HG03342 (cell line): ENCODE measurements around the gene ADGRL3.
"Not testable (repeated sequence)": the region's sequence is repeated elsewhere in the genome, so short reads cannot be mapped to it uniquely, and the experiment has no call there.

Experiments used
- ATAC-seq: cut with Tn5 transposase; IDR thresholded peaks from one replicate; pipeline ENCODE4 v1.9.1; 2021; ENCODE audit warnings: mild to moderate bottlenecking, moderate library complexity; ENCODE audit not compliant: unreplicated experiment

ADGRL3 gene

GRCh38 chr4:61716426-61716825 lies 516.3 kb downstream of the ADGRL3 start:
- ATAC-seq: no peak

GRCh38 chr4:61723492-61723891 lies 523.4 kb downstream of the ADGRL3 start:
- ATAC-seq: no peak

GRCh38 chr4:61727286-61727685 lies 527.2 kb downstream of the ADGRL3 start:
- ATAC-seq: no peak

GRCh38 chr4:61734409-61734808 lies 534.3 kb downstream of the ADGRL3 start:
- no peak for ATAC-seq

GRCh38 chr4:61739887-61740286 lies 539.8 kb downstream of the ADGRL3 start:
- ATAC-seq: no peak

DNA sequence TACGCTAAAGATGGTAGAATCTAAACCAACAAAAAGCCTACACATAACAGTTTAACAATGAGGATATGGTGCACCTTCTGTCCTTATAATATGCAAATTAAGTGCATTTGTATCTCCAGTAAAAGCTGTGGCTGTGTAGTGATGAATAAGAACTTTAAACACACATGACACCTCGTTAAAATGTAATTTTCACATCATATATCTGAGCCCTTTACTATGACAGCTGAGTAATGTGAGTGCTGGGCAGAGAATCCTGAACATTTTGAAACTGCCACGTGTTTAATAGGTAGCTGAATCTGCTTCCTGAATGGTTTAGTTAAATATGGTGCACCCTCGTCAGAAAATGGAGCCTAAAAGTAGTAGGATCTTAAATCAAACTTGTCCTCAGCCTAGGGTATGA lies 540.8 kb downstream of the ADGRL3 start:
- ATAC-seq: no peak

- ATAC-seq: no peak
Measured at GRCh38 chr4:61741327-61742096, 541.4 kb downstream of the ADGRL3 start.

GRCh38 chr4:61750810-61751209 lies 550.7 kb downstream of the ADGRL3 start:
- no peak for ATAC-seq

DNA sequence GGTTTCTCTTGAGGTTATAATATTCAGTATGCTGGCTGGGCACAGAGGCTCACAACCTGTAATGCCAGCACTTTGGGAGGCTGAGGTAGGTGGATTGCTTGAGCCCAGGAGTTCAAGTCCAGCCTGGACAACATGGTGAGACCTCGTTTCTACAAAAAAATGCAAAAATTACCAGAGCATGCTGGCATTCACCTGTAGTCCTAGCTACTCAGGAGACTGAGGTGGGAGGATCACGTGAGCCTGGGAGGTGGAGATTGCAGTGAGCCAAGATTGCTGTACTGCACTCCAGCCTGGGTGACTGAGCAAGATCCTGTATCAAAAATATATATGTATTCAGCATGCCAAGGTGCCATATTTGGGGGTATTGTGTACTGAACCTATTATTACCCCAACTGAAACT lies 552.5 kb downstream of the ADGRL3 start:
- ATAC-seq: no peak

GRCh38 chr4:61753739-61754138 lies 553.6 kb downstream of the ADGRL3 start:
- no peak for ATAC-seq

GRCh38 chr4:61756937-61757336 lies 556.8 kb downstream of the ADGRL3 start:
- not testable (repeated sequence) for ATAC-seq

DNA sequence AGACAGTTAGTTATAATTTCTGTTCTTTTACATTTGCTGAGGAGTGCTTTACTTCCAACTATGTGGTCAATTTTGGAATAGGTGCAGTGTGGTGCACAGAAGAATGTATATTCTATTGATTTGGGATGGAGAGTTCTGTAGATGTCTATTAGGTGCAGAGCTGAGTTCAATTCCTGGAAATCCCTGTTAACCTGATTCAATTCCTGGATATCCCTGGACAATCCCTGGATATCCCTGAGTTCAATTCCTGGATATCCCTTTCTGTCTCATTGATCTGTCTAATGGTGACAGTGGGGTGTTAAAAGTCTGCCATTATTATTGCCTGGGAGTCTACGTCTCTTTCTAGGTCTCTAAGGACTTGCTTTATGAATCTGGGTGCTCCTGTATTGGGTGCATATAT lies 557.9 kb downstream of the ADGRL3 start:
- ATAC-seq: not testable (repeated sequence)

DNA sequence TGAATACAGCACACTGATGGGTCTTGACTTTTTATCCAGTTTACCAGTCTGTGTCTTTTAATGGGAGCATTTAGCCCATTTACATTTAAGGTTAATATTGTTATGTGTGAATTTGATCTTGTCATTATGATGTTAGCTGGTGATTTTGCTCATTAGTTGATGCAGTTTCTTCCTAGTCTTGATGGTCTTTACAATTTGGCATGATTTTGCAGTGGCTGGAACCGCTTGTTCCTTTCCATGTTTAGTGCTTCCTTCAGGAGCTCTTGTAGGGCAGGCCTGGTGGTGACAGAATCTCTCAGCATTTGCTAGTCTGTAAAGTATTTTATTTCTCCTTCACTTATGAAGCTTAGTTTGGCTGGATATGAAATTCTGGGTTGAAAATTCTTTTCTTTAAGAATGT lies 558.5 kb downstream of the ADGRL3 start:
- not testable (repeated sequence) for ATAC-seq

DNA sequence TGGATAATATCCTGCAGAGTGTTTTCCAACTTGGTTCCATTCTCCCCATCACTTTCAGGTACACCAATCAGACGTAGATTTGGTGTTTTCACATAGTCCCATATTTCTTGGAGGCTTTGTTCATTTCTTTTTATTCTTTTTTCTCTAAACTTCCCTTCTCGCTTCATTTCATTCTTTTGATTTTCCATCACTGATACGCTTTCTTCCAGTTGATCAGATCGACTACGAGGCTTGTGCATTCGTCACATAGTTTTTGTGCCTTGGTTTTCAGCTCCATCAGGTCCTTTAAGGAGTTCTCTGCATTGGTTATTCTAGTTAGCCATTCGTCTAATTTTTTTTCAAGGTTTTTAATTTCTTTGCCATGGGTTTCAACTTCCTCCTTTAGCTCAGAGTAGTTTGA lies 559.1 kb downstream of the ADGRL3 start:
- not testable (repeated sequence) for ATAC-seq

GRCh38 chr4:61759885-61760284 lies 559.8 kb downstream of the ADGRL3 start:
- ATAC-seq: not testable (repeated sequence)

DNA sequence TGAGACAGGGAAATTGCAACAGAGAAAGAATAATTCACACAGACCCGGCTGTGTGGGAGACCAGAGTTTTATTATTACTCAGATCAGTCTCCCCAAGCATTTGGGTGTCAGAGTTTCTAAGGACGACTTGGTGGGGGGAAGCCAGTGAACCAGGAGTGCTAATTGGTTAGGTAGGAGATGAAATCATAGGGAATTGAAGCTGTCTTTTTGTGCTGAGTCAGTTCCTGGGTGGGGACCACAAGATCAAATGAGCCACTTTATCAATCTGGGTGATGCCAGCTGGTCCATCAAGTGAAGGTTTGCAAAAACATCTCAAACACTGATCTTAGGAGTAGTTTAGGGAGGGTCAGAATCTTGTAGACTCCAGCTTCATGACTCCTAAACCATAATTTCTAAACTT lies 560.7 kb downstream of the ADGRL3 start:
- no peak for ATAC-seq

DNA sequence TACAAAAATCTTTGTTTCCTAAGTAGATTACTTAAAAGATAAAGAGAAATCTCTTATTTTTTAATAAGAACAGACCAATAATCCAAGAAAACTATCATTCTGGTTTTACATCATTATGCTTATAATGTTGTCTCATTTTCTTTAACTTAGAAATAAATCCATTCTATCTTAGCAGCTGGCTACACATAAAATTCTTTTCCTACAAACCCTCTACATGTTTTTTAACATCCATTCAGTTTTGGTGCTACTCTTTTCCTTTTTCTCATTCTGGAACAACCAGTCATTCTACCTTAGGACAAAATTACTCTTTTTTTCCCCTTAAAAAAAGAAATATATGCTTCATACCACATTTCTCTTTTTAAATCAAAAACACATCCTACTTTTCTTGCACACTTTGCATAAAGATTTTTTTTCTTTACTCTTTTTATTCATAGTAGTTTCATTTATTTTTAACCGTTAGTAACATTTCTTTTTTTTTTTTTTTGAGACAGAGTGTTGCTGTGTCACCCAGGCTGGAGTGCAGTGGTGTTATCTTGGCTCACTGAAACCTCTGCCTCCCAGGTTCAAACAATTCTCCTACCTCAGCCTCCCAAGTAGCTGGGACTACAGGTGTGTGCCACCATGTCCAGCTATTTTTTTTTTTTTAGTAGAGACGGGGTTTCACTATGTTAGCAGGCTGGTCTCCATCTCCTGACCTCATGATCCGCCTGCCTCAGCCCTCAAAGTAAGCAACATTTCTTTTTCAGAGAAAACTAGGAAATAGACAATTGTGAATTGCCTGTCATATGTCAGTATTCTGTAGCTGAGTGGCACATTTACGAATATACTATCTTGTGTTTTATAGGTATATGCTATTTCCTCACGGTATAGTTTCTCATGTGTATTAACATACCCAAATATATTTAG lies 562.8 kb downstream of the ADGRL3 start:
- no peak for ATAC-seq

- ATAC-seq: no peak
Measured at GRCh38 chr4:61763682-61764081, 563.6 kb downstream of the ADGRL3 start.

- ATAC-seq: not testable (repeated sequence)
Measured at GRCh38 chr4:61764090-61764489, 564.0 kb downstream of the ADGRL3 start.

DNA sequence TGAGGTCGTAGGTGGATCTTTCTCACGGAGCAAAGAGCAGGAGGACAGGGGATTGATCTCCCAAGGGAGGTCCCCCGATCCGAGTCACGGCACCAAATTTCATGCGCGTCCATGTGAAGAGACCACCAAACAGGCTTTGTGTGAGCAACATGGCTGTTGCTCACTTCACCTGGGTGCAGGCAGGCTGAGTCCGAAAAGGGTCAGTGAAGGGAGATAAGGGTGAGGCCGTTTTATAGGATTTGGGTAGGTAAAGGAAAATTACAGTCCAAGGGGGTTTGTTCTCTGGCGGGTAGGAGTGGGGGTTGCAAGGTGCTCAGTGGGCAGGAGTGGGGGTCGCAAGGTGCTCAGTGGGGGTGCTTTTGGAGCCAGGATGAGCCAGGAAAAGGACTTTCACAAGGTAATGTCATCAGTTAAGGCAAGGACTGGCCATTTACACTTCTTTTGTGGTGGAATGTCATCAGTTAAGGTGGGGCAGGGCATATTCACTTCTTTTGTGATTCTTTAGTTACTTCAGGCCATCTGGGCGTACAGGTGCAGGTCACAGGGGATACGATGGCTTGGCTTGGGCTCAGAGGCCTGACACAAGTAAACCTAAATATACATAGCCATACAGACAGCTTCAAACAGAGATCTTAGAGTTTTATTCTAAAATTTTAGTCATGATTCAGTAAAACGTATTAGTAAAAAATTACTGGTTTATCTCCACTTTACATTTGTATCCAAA lies 569.5 kb downstream of the ADGRL3 start:
- not testable (repeated sequence) for ATAC-seq

- ATAC-seq: no peak
Measured at GRCh38 chr4:61770456-61770855, 570.3 kb downstream of the ADGRL3 start.
